B cell (primary cell): ENCODE measurements around the gene PRKAG2. TPM values are rescaled to one million over a fixed set of nuclear protein-coding genes. Genes with fewer than 3 reads are reported as not detected.

Experiments used
- ATAC-seq: fragments of 200-7000 bp; cut with Tn5 transposase; one replicate; pipeline ENCODE4 v1.10.0; 2021; ENCODE audit warnings: low read depth, mild to moderate bottlenecking, moderate number of reproducible peaks, moderate library complexity
- CTCF ChIA-PET: fragments of 350-600 bp; sonication (Branson Sonifier 250); formaldehyde crosslinking; loops from one replicate; lab custom pipeline; 2021; ENCODE audit warnings: antibody characterized with exemption, inconsistent platforms; lab: Charles Lee
- POLR2A ChIA-PET: fragments of 350-600 bp; sonication (Branson Sonifier 250); formaldehyde crosslinking; loops from one replicate; lab custom pipeline; 2021; ENCODE audit warnings: antibody characterized with exemption; lab: Charles Lee
- DNase-seq: peaks from one replicate; pipeline ENCODE4 v3.0.0; 2013
- H2AFZ ChIP-seq: 2 replicates; pipeline ENCODE4 v1.6.1; 2012; ENCODE audit warnings: mild to moderate bottlenecking, low read depth, low read length; ENCODE audit not compliant: insufficient read depth, poor library complexity, severe bottlenecking
- H3K27ac ChIP-seq, 2 donors: 1 replicate in 1 of 2; 2 replicates in 1 of 2; pipeline ENCODE4 v1.5.1; 2012 to 2013; ENCODE audit warnings: low read length in 2 of 2, mild to moderate bottlenecking in 2 of 2, moderate library complexity in 1 of 2
- H3K27me3 ChIP-seq, 4 experiments: fragments of 200-600 bp in 1 of 4; sonication (generic) in 1 of 4; replicated peaks in 1 of 4; 1 replicate in 2 of 4; 2 replicates in 2 of 4; pipeline versions ENCODE4 v1.6.1 to v1.7.0; 2013 to 2016; ENCODE audit warnings: low read length in 3 of 4, mild to moderate bottlenecking in 2 of 4, mixed read lengths in 1 of 4, moderate library complexity in 1 of 4; ENCODE audit not compliant: insufficient read depth in 4 of 4, control insufficient read depth in 3 of 4; ENCODE audit errors: control extremely low read depth in 1 of 4
- H3K36me3 ChIP-seq, 2 experiments: replicated peaks in 1 of 2; 1 replicate in 1 of 2; 2 replicates in 1 of 2; pipeline versions ENCODE4 v1.6.1 to v1.7.1; 2013; ENCODE audit warnings: low read length in 1 of 2; ENCODE audit not compliant: insufficient read depth in 2 of 2, control insufficient read depth in 1 of 2; ENCODE audit errors: control extremely low read depth in 1 of 2, extremely low read depth in 1 of 2
- H3K4me1 ChIP-seq, 2 donors: fragments of 200-600 bp in 1 of 2; sonication (generic) in 1 of 2; 1 replicate in 1 of 2; 2 replicates in 1 of 2; pipeline versions ENCODE4 v1.5.1 to v1.6.1; 2013 to 2017; ENCODE audit warnings: low read length in 2 of 2; ENCODE audit not compliant: control insufficient read depth in 2 of 2, insufficient read depth in 2 of 2
- H3K4me2 ChIP-seq: replicated peaks from 2 replicates; pipeline ENCODE3; 2012; ENCODE audit warnings: mild to moderate bottlenecking, low read depth, low read length; ENCODE audit not compliant: poor library complexity, severe bottlenecking
- H3K4me3 ChIP-seq, 5 experiments: fragments of 200-600 bp in 1 of 5; sonication (generic) in 1 of 5; 1 replicate in 3 of 5; 2 replicates in 2 of 5; pipeline versions ENCODE4 v1.5.1 to v1.7.0; 2011 to 2016; ENCODE audit warnings: low read length in 4 of 5, mild to moderate bottlenecking in 4 of 5, low read depth in 2 of 5, control low read depth in 1 of 5, moderate library complexity in 1 of 5; ENCODE audit not compliant: insufficient read depth in 1 of 5; ENCODE audit errors: control extremely low read depth in 1 of 5, extremely low read depth in 1 of 5
- H3K79me2 ChIP-seq: fragments of 200-600 bp; sonication (generic); one replicate; pipeline ENCODE4 v1.6.0; 2016; ENCODE audit warnings: low read length; ENCODE audit not compliant: control insufficient read depth, insufficient read depth
- H3K9ac ChIP-seq: fragments of 200-600 bp; sonication (generic); 2 replicates; pipeline ENCODE4 v1.6.1; 2017; ENCODE audit warnings: mild to moderate bottlenecking, low read length, moderate library complexity
- H3K9me3 ChIP-seq, 3 donors: one replicate each; pipeline versions ENCODE4 v1.6.1 to v1.7.1; 2013; ENCODE audit warnings: low read length in 2 of 3; ENCODE audit not compliant: control insufficient read depth in 2 of 3, insufficient read depth in 1 of 3; ENCODE audit errors: control extremely low read depth in 1 of 3
- H4K20me1 ChIP-seq: 2 replicates; pipeline ENCODE4 v1.6.0; 2012; ENCODE audit warnings: mild to moderate bottlenecking, low read length; ENCODE audit not compliant: insufficient read depth, control insufficient read depth, poor library complexity, severe bottlenecking
- H3K27ac Mint-ChIP-seq: one replicate; pipeline ENCODE4 v1.8.0; 2021; ENCODE audit warnings: mixed read lengths
- H3K27me3 Mint-ChIP-seq: one replicate; pipeline ENCODE4 v1.8.0; 2021; ENCODE audit warnings: mixed read lengths
- H3K4me1 Mint-ChIP-seq: one replicate; pipeline ENCODE4 v1.8.0; 2021; ENCODE audit warnings: mixed read lengths
- H3K4me3 Mint-ChIP-seq: one replicate; pipeline ENCODE4 v1.8.0; 2021; ENCODE audit warnings: mixed read lengths
- H3K9me3 Mint-ChIP-seq: one replicate; pipeline ENCODE4 v1.8.0; 2022; ENCODE audit warnings: mixed read lengths; ENCODE audit not compliant: insufficient read depth
- CTCF ChIP-seq: fragments of 200-600 bp; IDR thresholded peaks from one replicate; pipeline ENCODE4 v1.8.0; 2022; ENCODE audit warnings: antibody characterized with exemption, mild to moderate bottlenecking
- EZH2 ChIP-seq: IDR thresholded peaks from 2 replicates; pipeline ENCODE4 v1.6.1; 2012; ENCODE audit warnings: borderline replicate concordance, low read depth, mild to moderate bottlenecking, moderate library complexity, low read length; ENCODE audit not compliant: insufficient read depth, poor library complexity, severe bottlenecking
- WGBS: methylation state at CpG from one replicate; pipeline ENCODE4 v1.1.5; 2013; ENCODE audit warnings: missing lambda C conversion rate; ENCODE audit not compliant: insufficient coverage; 5-methylcytosine and 5-hydroxymethylcytosine counted together
- intact Hi-C: fragments of 100-400 bp; cut with micrococcal nuclease; formaldehyde crosslinking; loops from one replicate; pipeline ENCODE4 v1.10.0; 2022
- polyA plus RNA-seq: library from polyadenylated mRNA; depleted of rRNA; stranded (reverse); fragments of >200 nt; gene quantifications from 2 replicates; pipeline ENCODE4 v1.2.3, GENCODE V29; 2012
- total RNA-seq, 2 donors: library from RNA; stranded (reverse); fragments of 120-200 nt in 1 of 2; gene quantifications; 1 replicate in 1 of 2; 2 replicates in 1 of 2; pipeline versions ENCODE4 v1.2.3 to v1.2.4, GENCODE V29; 2013 to 2022

The PRKAG2 gene
- total and polyA plus RNA-seq, 2 donors (not counting 1 experiment from before 2014, with no cell fraction given): 22.1 to 56.3 TPM

- Histone ChIP-seq H3K9ac (no peak overlapping the region), H3K27me3 (no peaks in the 10 kb centered on the region), H3K4me3 (no peak overlapping the region), H3K4me1 (peaks cover under 1 to 1% of the 10 kb centered on the region in 2 donors), H3K9me3 (no peaks in the 10 kb centered on the region), H2AFZ (no peak overlapping the region), H4K20me1 (peaks cover 96% of the 10 kb centered on the region), H3K79me2 (peaks cover 100% of the 10 kb centered on the region), H3K4me2 (no peak overlapping the region), H3K36me3 (no peaks in the 10 kb centered on the region), H3K27ac (no peak overlapping the region)
- WGBS: 84% methylated on average over 6 of the region's 7 CpGs
- ATAC-seq (no peak), DNase-seq (no peak)
- intact Hi-C loops: no loop called here
- TF ChIP-seq EZH2 (no peak), CTCF (no peak)
- CTCF ChIA-PET: no interaction called here
- no peak overlapping the region for H3K4me3 Mint-ChIP-seq
- H3K4me1 Mint-ChIP-seq: peaks cover 64% of the 10 kb centered on the region
- H3K27me3 Mint-ChIP-seq: no peaks in the 10 kb centered on the region
- no peaks in the 10 kb centered on the region for H3K9me3 Mint-ChIP-seq
- POLR2A ChIA-PET: no interaction called here
- H3K27ac Mint-ChIP-seq: no peak overlapping the region
Measured at GRCh38 chr7:151512353-151512752, 364.6 kb downstream of the PRKAG2 start.

- no peak overlapping the region for H3K4me3 ChIP-seq
- POLR2A ChIA-PET: no interaction called here
- H4K20me1 ChIP-seq: peaks cover 96% of the 10 kb centered on the region
- no peaks in the 10 kb centered on the region for H3K4me1 ChIP-seq
- H2AFZ ChIP-seq: no peak overlapping the region
- Mint-ChIP-seq H3K27me3 (no peaks in the 10 kb centered on the region), H3K9me3 (no peaks in the 10 kb centered on the region), H3K4me1 (peaks cover 66% of the 10 kb centered on the region), H3K4me3 (no peak overlapping the region), H3K27ac (no peak overlapping the region)
- TF ChIP-seq CTCF: no peak
- no peak for TF ChIP-seq EZH2
- H3K9me3 ChIP-seq: no peaks in the 10 kb centered on the region
- no peak overlapping the region for H3K4me2 ChIP-seq
- 93% methylated on average over 3 of the region's 4 CpGs for WGBS
- H3K36me3 ChIP-seq: no peaks in the 10 kb centered on the region
- intact Hi-C loops: no loop called here
- H3K9ac ChIP-seq: no peak overlapping the region
- H3K79me2 ChIP-seq: peaks cover 100% of the 10 kb centered on the region
- no peak for ATAC-seq
- CTCF ChIA-PET: no interaction called here
- DNase-seq: no peak
- H3K27me3 ChIP-seq: no peaks in the 10 kb centered on the region
- H3K27ac ChIP-seq: no peak overlapping the region
Measured at GRCh38 chr7:151511946-151512345, 365.0 kb downstream of the PRKAG2 start.
